ENCODE data around the gene ATG10.
"Not testable (repeated sequence)": the region's sequence is repeated elsewhere in the genome, so short reads cannot be mapped to it uniquely, and the experiment has no call there.

Gene ATG10

GRCh38 chr5:82129723-82130285, 158.0 kb downstream of the ATG10 start:
- DNase-seq (ENCODE audit: low read depth) = no peak

- DNase-seq (ENCODE audit: low read depth) = no peak
These were observed 158.8 kb downstream of the ATG10 start for GRCh38 chr5:82130602-82131001.

GRCh38 chr5:82137205-82137604, 165.4 kb downstream of the ATG10 start:
- DNase-seq (ENCODE audit: low read depth) = no peak

- DNase-seq (ENCODE audit: low read depth) = not testable (repeated sequence)
These were observed 168.0 kb downstream of the ATG10 start for GRCh38 chr5:82139837-82140236.

GRCh38 chr5:82142217-82142841, 170.5 kb downstream of the ATG10 start:
- DNase-seq (ENCODE audit: low read depth) = no peak

GRCh38 chr5:82142928-82143577, 171.2 kb downstream of the ATG10 start:
- no peak for DNase-seq (ENCODE audit: low read depth)

GRCh38 chr5:82147860-82148573, 176.2 kb downstream of the ATG10 start:
- DNase-seq (ENCODE audit: low read depth) = no peak

GRCh38 chr5:82149434-82149833, 177.6 kb downstream of the ATG10 start:
- DNase-seq (ENCODE audit: low read depth) = no peak

GRCh38 chr5:82150559-82150958, 178.7 kb downstream of the ATG10 start:
- no peak for DNase-seq (ENCODE audit: low read depth)

GRCh38 chr5:82151204-82151603, 179.4 kb downstream of the ATG10 start:
- DNase-seq (ENCODE audit: low read depth) = no peak

GRCh38 chr5:82151662-82152061, 179.8 kb downstream of the ATG10 start:
- no peak for DNase-seq (ENCODE audit: low read depth)

GRCh38 chr5:82152978-82153481, 181.2 kb downstream of the ATG10 start:
- DNase-seq (ENCODE audit: low read depth) = no peak

GRCh38 chr5:82154776-82155175, 183.0 kb downstream of the ATG10 start:
- DNase-seq (ENCODE audit: low read depth) = no peak

GRCh38 chr5:82155305-82155704, 183.5 kb downstream of the ATG10 start:
- DNase-seq (ENCODE audit: low read depth) = no peak

GRCh38 chr5:82156874-82157273, 185.1 kb downstream of the ATG10 start:
- no peak for DNase-seq (ENCODE audit: low read depth)

- no peak for DNase-seq (ENCODE audit: low read depth)
These were observed 187.1 kb downstream of the ATG10 start for GRCh38 chr5:82158755-82159413.

GRCh38 chr5:82160948-82161347, 189.1 kb downstream of the ATG10 start:
- no peak for DNase-seq (ENCODE audit: low read depth)

- DNase-seq (ENCODE audit: low read depth) = no peak
These were observed 190.8 kb downstream of the ATG10 start for GRCh38 chr5:82162573-82162972.

GRCh38 chr5:82163452-82164175, 191.8 kb downstream of the ATG10 start:
- DNase-seq (ENCODE audit: low read depth) = no peak

- DNase-seq (ENCODE audit: low read depth) = no peak
These were observed 192.6 kb downstream of the ATG10 start for GRCh38 chr5:82164176-82164976.
